GM12864 (cell line): ENCODE results near the gene COL27A1.

Experiments
- DNase-seq: peaks from one replicate; pipeline ENCODE4 v3.0.0-alpha.2; 2011; ENCODE audit warnings: low read depth
- H3K4me3 ChIP-seq: 2 replicates; pipeline ENCODE4 v1.5.1; 2011; ENCODE audit warnings: mild to moderate bottlenecking, low read depth, low read length, control low read depth
- TF ChIP-seq, protein P1 (sequence below): IDR thresholded peaks from 2 replicates; pipeline ENCODE4 v1.5.1; 2011; ENCODE audit warnings: low read depth, mild to moderate bottlenecking, moderate library complexity, low read length, control low read depth, inconsistent platforms; ENCODE audit errors: missing control alignments

COL27A1 gene

GRCh38 chr9:114140850-114141249 lies 14.5 kb upstream of the COL27A1 start:
- TF ChIP-seq, protein P1, sequence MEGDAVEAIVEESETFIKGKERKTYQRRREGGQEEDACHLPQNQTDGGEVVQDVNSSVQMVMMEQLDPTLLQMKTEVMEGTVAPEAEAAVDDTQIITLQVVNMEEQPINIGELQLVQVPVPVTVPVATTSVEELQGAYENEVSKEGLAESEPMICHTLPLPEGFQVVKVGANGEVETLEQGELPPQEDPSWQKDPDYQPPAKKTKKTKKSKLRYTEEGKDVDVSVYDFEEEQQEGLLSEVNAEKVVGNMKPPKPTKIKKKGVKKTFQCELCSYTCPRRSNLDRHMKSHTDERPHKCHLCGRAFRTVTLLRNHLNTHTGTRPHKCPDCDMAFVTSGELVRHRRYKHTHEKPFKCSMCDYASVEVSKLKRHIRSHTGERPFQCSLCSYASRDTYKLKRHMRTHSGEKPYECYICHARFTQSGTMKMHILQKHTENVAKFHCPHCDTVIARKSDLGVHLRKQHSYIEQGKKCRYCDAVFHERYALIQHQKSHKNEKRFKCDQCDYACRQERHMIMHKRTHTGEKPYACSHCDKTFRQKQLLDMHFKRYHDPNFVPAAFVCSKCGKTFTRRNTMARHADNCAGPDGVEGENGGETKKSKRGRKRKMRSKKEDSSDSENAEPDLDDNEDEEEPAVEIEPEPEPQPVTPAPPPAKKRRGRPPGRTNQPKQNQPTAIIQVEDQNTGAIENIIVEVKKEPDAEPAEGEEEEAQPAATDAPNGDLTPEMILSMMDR: no peak
- DNase-seq: no peak
- H3K4me3 ChIP-seq: no peak overlapping the region

GRCh38 chr9:114141553-114142402 lies 13.6 kb upstream of the COL27A1 start:
- H3K4me3 ChIP-seq: no peak overlapping the region
- DNase-seq: no peak
- TF ChIP-seq, protein P1: no peak

GRCh38 chr9:114143234-114143633 lies 12.1 kb upstream of the COL27A1 start:
- H3K4me3 ChIP-seq: no peak overlapping the region
- TF ChIP-seq, protein P1: no peak
- DNase-seq: no peak

DNA sequence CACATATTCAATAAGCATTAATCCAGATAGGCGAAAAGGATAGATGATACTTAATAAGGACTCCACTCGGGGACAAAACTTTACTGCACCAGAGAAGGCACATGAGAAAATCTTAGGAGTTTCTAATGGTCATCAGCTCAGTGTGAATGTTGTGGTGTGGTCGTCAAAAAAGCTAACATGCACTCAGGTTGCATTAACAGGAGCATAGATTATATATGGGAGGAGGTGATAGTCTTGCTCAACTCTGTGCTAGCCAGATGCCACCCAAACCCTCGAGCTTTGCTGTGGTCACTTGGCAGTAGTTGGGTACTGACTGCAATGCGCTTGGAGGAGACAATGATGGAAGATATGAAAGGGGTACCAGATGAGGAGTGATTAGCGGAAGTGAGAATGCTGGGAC lies 8.6 kb upstream of the COL27A1 start:
- no peak overlapping the region for H3K4me3 ChIP-seq
- TF ChIP-seq, protein P1: no peak
- DNase-seq: no peak

DNA sequence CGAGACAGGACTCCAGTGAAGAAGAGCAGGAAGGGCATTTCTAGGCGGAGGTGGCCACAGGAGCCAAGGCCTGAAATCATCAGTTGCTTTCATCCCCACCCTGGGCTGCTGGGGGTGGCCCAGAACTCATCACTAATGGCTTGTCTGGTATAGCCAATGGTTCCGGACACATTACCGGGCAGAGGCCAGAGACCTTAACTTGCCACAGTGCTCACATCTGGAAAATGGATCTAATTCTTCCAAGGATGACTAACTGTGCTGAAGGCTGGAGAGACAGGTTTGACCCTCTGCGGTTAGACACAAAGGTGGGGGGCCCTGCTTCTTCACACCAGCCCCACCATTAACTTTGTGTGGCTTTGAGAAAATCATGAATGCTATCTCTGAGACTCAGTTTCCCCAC lies 6.2 kb upstream of the COL27A1 start:
- no peak overlapping the region for H3K4me3 ChIP-seq
- no peak for DNase-seq
- TF ChIP-seq, protein P1: no peak

DNA sequence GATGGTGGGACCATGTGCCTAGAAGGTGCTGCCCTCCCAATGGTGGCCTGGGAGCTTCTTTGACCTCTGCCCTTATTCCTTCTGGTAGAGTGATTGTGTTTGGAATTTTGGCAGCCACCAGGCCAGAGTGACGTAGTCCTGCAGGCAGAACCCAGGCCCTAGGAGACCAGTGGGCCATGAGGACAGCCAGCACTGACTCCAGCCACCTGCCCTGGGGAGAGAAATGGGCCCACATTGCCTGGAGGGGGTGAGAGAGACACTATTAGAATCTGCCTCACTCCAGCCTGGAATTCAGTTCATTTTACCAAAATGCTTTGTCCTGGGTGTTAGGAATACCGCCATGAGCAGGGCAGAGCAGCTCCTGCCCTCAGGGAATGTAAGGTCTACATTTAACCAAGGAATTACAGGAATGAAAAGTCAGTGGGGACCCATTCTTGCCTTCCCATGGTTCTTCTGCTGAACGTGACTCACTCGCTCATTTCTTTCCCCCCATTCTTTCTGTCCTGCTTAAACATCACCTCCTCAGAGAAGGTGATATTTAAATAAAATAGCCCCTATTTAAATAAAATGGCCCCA lies 5.5 kb upstream of the COL27A1 start:
- H3K4me3 ChIP-seq: no peak overlapping the region
- TF ChIP-seq, protein P1: no peak
- no peak for DNase-seq

GRCh38 chr9:114150608-114151007 lies 4.7 kb upstream of the COL27A1 start:
- TF ChIP-seq, protein P1: no peak
- DNase-seq: no peak
- no peak overlapping the region for H3K4me3 ChIP-seq
